ENCODE data around the gene BCL11A. TPM values are rescaled to one million over a fixed set of nuclear protein-coding genes. Genes with fewer than 3 reads are reported as not detected.

Gene BCL11A
- polyA plus RNA-seq, 3 donors = 8.7 to 15.6 (median 11.1) TPM

- DNase-seq = no peak
- Histone ChIP-seq H3K27me3 (ENCODE audit: control insufficient read depth in 2 of 2, insufficient read depth in 2 of 2, low read length in 2 of 2) (no peaks in the 10 kb centered on the region), H2AFZ (ENCODE audit: insufficient read depth, low read depth, low read length, poor library complexity, severe bottlenecking) (no peak overlapping the region), H3K4me1 (ENCODE audit: control insufficient read depth in 1 of 2, insufficient read depth in 2 of 2, low read length in 2 of 2) (peaks cover 48 to 58% of the 10 kb centered on the region in 2 donors), H4K20me1 (ENCODE audit: insufficient read depth, low read length) (peaks cover 8% of the 10 kb centered on the region), H3K9me3 (replicated peaks in 1 of 2; ENCODE audit: control insufficient read depth in 1 of 2, insufficient read depth in 1 of 2, low read length in 2 of 2) (no peaks in the 10 kb centered on the region), H3K4me2 (replicated peaks; ENCODE audit: extremely low read depth, low read length, poor library complexity, severe bottlenecking) (no peak overlapping the region), H3K36me3 (replicated peaks in 1 of 2; ENCODE audit: control insufficient read depth in 1 of 2, insufficient read depth in 2 of 2, low read length in 2 of 2) (peaks cover 12 to 36% of the 10 kb centered on the region in 2 donors), H3K4me3 (replicated peaks in 1 of 3; ENCODE audit: low read depth in 2 of 3, low read length in 3 of 3) (no peak overlapping the region), H3K79me2 (ENCODE audit: insufficient read depth, low read length) (peaks cover 98% of the 10 kb centered on the region), H3K9ac (ENCODE audit: insufficient read depth, low read length, poor library complexity, severe bottlenecking) (no peak overlapping the region), H3K27ac (ENCODE audit: low read depth in 1 of 2, low read length in 2 of 2) (peak overlapping the region in 1 of 2 donors; percentile 54)
- Mint-ChIP-seq H3K9me3 (no peaks in the 10 kb centered on the region), H3K4me1 (peaks cover 51% of the 10 kb centered on the region), H3K27me3 (ENCODE audit: low read depth in 3 of 3) (no peaks in the 10 kb centered on the region), H3K36me3 (peaks cover 30 to 43% of the 10 kb centered on the region in 2 donors), H3K4me3 (no peak overlapping the region), H3K27ac (peak overlapping the region in 2 of 7 donors; percentile 23 to 36)
- WGBS (ENCODE audit: insufficient coverage) = no CpG with 5 or more reads among the region's 3 CpGs
- no peak for TF ChIP-seq CTCF (IDR thresholded peaks at IDR 0.05)
- intact Hi-C loops (cut with micrococcal nuclease) = no loop called here
Measured at GRCh38 chr2:60541056-60541651, 12.3 kb downstream of the BCL11A start.

DNA sequence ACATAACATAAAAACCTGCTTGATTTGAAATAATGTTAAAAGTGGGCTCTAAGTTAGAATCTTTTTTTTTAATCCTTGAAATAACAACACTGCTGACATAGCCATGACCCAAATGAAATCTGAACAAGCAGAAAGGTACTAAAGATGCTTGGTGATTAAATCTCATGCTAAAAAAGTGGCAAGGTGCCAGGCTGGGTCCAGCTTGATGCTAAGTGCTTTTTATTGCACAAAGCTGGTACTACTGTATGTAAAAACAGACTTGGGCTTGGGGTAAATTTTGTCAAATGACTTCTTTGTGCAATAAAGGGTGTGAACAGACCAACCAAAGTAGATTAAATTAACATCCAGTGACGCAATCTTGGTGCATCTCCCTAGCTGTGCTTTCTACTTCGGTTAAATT, 13.4 kb downstream of the BCL11A start:
- Mint-ChIP-seq H3K27ac (peak overlapping the region in 5 of 7 donors; percentile 12 to 71 (median 23)), H3K4me1 (peaks cover 51% of the 10 kb centered on the region), H3K9me3 (no peaks in the 10 kb centered on the region), H3K27me3 (ENCODE audit: low read depth in 3 of 3) (no peaks in the 10 kb centered on the region), H3K36me3 (peaks cover 23 to 32% of the 10 kb centered on the region in 2 donors), H3K4me3 (peak overlapping the region in 1 of 2 donors; percentile 3)
- Histone ChIP-seq H3K9me3 (replicated peaks in 1 of 2; ENCODE audit: control insufficient read depth in 1 of 2, insufficient read depth in 1 of 2, low read length in 2 of 2) (no peaks in the 10 kb centered on the region), H3K4me2 (replicated peaks; ENCODE audit: extremely low read depth, low read length, poor library complexity, severe bottlenecking) (peak overlapping the region; percentile 36), H3K79me2 (ENCODE audit: insufficient read depth, low read length) (peaks cover 98% of the 10 kb centered on the region), H3K27me3 (ENCODE audit: control insufficient read depth in 2 of 2, insufficient read depth in 2 of 2, low read length in 2 of 2) (no peaks in the 10 kb centered on the region), H3K4me1 (ENCODE audit: control insufficient read depth in 1 of 2, insufficient read depth in 2 of 2, low read length in 2 of 2) (peaks cover 48 to 51% of the 10 kb centered on the region in 2 donors), H3K27ac (ENCODE audit: low read depth in 1 of 2, low read length in 2 of 2) (peak overlapping the region in 1 of 2 donors; percentile 54), H4K20me1 (ENCODE audit: insufficient read depth, low read length) (peaks cover 8% of the 10 kb centered on the region), H2AFZ (ENCODE audit: insufficient read depth, low read depth, low read length, poor library complexity, severe bottlenecking) (no peak overlapping the region), H3K4me3 (replicated peaks in 1 of 3; ENCODE audit: low read depth in 2 of 3, low read length in 3 of 3) (peak overlapping the region in 1 of 3 experiments; percentile 10), H3K9ac (ENCODE audit: insufficient read depth, low read length, poor library complexity, severe bottlenecking) (no peak overlapping the region), H3K36me3 (replicated peaks in 1 of 2; ENCODE audit: control insufficient read depth in 1 of 2, insufficient read depth in 2 of 2, low read length in 2 of 2) (peaks cover 2 to 25% of the 10 kb centered on the region in 2 donors)
- peak in 2 of 3 donors; percentile 35 to 53 for DNase-seq
- intact Hi-C loops (cut with micrococcal nuclease) = no loop called here
- no peak for TF ChIP-seq CTCF (IDR thresholded peaks at IDR 0.05)
- WGBS (ENCODE audit: insufficient coverage) = 0% methylated on average over 2 of the region's 2 CpGs
